MCF 10A (cell line): ENCODE results near the gene OR7E24. TPM values are rescaled to one million over a fixed set of nuclear protein-coding genes. Genes with fewer than 3 reads are reported as not detected.

Experiments
- BruUV-seq: library from RNA; stranded (reverse); fragments of 400-500 nt; replicated peaks from 2 replicates; lab custom pipeline; 2021; lab: Mats Ljungman, UMichigan
- CTCF ChIA-PET: fragments of 300-600 bp; sonication (Branson Sonifier 250); formaldehyde crosslinking; extraction: SDS; loops from one replicate; lab custom pipeline; 2021; ENCODE audit warnings: antibody characterized with exemption, inconsistent platforms; lab: Yijun Ruan, JAX
- POLR2A ChIA-PET: fragments of 300-600, 350-650 bp; sonication (Branson Sonifier 250); formaldehyde crosslinking; extraction: SDS; loops from one replicate; lab custom pipeline; 2020; ENCODE audit warnings: antibody characterized with exemption, inconsistent platforms; lab: Yijun Ruan, JAX
- DNase-seq: peaks from one replicate; pipeline ENCODE4 v3.0.0-alpha.2; 2018; ENCODE audit not compliant: unreplicated experiment
- H3K27ac Mint-ChIP-seq: one replicate; pipeline ENCODE4 v1.8.0; 2022; ENCODE audit warnings: mild to moderate bottlenecking, low read depth, mixed read lengths; ENCODE audit not compliant: unreplicated experiment
- H3K27me3 Mint-ChIP-seq: one replicate; pipeline ENCODE4 v1.8.0; 2022; ENCODE audit warnings: mixed read lengths; ENCODE audit not compliant: insufficient read depth, unreplicated experiment
- H3K36me3 Mint-ChIP-seq: one replicate; pipeline ENCODE4 v1.8.0; 2022; ENCODE audit warnings: mild to moderate bottlenecking, moderate library complexity, mixed read lengths; ENCODE audit not compliant: insufficient read depth, unreplicated experiment
- H3K4me1 Mint-ChIP-seq: one replicate; pipeline ENCODE4 v1.8.0; 2022; ENCODE audit warnings: mixed read lengths; ENCODE audit not compliant: insufficient read depth, unreplicated experiment
- H3K4me3 Mint-ChIP-seq: one replicate; pipeline ENCODE4 v1.8.0; 2022; ENCODE audit warnings: mild to moderate bottlenecking, moderate library complexity, mixed read lengths; ENCODE audit not compliant: unreplicated experiment
- H3K9me3 Mint-ChIP-seq: one replicate; pipeline ENCODE4 v1.8.0; 2022; ENCODE audit warnings: mixed read lengths; ENCODE audit not compliant: unreplicated experiment
- intact Hi-C: fragments of 100-400 bp; cut with micrococcal nuclease; formaldehyde crosslinking; loops from 2 replicates; pipeline ENCODE4 v1.14.1; 2022
- total RNA-seq: library from RNA; stranded (reverse); gene quantifications from 2 replicates; pipeline ENCODE4 v1.2.3, GENCODE V29; 2022
- TF ChIP-seq, protein P1 (sequence below): fragments of 200-600 bp; IDR thresholded peaks from one replicate; pipeline ENCODE4 v1.8.0; 2022; ENCODE audit warnings: antibody characterized with exemption, mild to moderate bottlenecking; ENCODE audit not compliant: unreplicated experiment

OR7E24 gene
- total RNA-seq, 1 experiment from 2014 or later: not detected

DNA sequence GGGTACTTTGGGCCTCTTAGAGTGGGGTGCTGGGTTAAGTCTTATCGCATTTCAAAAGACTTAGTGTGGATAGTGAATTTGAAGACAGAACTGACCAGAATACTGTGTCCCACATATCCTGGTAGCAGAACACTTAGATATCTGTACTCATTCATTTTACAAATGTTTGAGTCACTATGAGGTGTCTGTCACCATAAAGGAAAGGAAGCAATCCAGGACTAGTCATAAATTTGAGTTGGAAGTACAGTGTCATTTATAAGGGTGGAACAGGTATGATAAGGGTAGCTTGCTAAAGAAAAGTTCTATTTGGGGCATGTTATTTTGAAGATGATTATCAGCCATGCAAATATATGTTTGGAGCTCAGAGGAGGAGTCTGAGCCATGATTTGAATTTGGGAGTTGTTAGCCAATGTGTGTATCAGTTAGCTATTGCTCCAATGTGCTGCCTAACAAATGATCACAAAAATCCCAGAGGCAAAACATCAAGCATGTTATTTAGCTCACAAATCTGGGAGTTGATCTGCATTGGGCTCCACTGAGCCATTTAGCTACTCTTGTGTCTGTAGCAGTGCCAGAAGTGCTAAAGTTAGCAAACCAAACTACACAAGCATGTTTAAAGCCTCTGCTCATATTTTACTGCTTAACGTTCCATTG, 38.6 kb downstream of the OR7E24 start:
- peaks cover 10% of the 10 kb centered on the region for H3K36me3 Mint-ChIP-seq
- H3K27me3 Mint-ChIP-seq: no peaks in the 10 kb centered on the region
- DNase-seq: no peak

DNA sequence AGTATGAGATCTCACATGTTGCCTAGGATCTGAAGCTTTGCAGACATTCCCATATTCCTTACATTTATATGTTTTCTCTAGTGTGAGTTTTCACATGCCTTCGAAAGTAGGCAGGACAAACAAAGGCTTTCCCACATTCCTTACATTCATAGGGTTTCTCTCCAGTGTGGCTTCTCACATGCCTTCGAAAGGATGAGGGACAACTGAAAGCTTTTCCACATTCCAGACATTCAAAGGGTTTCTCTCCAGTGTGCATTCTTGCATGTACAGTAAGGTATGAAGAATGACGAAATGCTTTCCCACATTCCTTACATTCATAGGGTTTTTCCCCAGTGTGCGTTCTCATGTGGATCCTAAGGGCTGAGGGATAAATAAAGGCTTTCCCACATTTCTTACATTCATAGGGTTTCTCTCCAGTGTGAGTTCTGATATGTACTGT, 44.7 kb downstream of the OR7E24 start:
- intact Hi-C loops: no loop called here
- TF ChIP-seq, protein P1, sequence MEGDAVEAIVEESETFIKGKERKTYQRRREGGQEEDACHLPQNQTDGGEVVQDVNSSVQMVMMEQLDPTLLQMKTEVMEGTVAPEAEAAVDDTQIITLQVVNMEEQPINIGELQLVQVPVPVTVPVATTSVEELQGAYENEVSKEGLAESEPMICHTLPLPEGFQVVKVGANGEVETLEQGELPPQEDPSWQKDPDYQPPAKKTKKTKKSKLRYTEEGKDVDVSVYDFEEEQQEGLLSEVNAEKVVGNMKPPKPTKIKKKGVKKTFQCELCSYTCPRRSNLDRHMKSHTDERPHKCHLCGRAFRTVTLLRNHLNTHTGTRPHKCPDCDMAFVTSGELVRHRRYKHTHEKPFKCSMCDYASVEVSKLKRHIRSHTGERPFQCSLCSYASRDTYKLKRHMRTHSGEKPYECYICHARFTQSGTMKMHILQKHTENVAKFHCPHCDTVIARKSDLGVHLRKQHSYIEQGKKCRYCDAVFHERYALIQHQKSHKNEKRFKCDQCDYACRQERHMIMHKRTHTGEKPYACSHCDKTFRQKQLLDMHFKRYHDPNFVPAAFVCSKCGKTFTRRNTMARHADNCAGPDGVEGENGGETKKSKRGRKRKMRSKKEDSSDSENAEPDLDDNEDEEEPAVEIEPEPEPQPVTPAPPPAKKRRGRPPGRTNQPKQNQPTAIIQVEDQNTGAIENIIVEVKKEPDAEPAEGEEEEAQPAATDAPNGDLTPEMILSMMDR: no peak
- no peak for DNase-seq
- BruUV-seq: no TSS peak
- Mint-ChIP-seq H3K36me3 (peaks cover 50% of the 10 kb centered on the region), H3K4me3 (no peak overlapping the region), H3K27me3 (no peaks in the 10 kb centered on the region), H3K4me1 (no peaks in the 10 kb centered on the region), H3K27ac (no peak overlapping the region), H3K9me3 (peaks cover 36% of the 10 kb centered on the region)
- CTCF ChIA-PET: no interaction called here
- POLR2A ChIA-PET: no interaction called here

More for the DNA sequence above, 38.6 kb downstream of the OR7E24 start:
- TF ChIP-seq, protein P1: no peak
- intact Hi-C loops: no loop called here
- ChIA-PET POLR2A (no interaction called here), CTCF (no interaction called here)
- Mint-ChIP-seq H3K9me3 (peaks cover 22% of the 10 kb centered on the region), H3K4me3 (no peak overlapping the region), H3K4me1 (no peaks in the 10 kb centered on the region), H3K27ac (no peak overlapping the region)
- no TSS peak for BruUV-seq

DNA sequence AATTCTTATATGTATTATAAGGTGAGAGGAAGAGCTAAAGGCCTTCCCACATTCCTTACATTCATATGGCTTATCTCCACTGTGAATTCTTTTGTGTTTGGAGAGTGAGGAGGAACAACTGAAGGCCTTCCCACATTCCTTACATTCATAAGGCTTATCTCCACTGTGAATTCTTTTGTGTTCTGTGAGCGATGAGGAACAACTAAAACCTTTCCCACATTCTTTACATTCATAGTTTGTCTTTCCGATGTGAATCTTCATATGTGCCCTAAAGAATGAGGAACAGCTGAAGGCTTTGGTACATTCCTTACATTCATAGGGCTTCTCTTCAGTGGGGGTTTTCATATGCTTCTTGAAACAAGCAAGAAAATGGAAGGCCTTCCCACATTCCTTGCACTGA, 45.6 kb downstream of the OR7E24 start:
- Mint-ChIP-seq H3K27me3 (no peaks in the 10 kb centered on the region), H3K9me3 (peaks cover 40% of the 10 kb centered on the region), H3K36me3 (peaks cover 59% of the 10 kb centered on the region), H3K27ac (no peak overlapping the region), H3K4me1 (no peaks in the 10 kb centered on the region), H3K4me3 (no peak overlapping the region)
- intact Hi-C loops: no loop called here
- no TSS peak for BruUV-seq
- TF ChIP-seq, protein P1: no peak
- no peak for DNase-seq
- ChIA-PET POLR2A (no interaction called here), CTCF (no interaction called here)

Other genes with a start within 250 kb of the OR7E24 start
- gene MUC16, start 240.5 kb upstream of the OR7E24 start, total RNA-seq: under 0.01 and 0.05 TPM in 2 replicates
- gene OR1M1, start 163.9 kb upstream of the OR7E24 start, total RNA-seq: not detected in 2 replicates
- not detected in 2 replicates for gene OR7G2, start 143.5 kb upstream of the OR7E24 start, total RNA-seq
- not detected in 2 replicates for gene OR7G1, start 135.2 kb upstream of the OR7E24 start, total RNA-seq
- gene OR7G3, start 124.0 kb upstream of the OR7E24 start, total RNA-seq: not detected in 2 replicates
- 33.9 and 36.6 TPM in 2 replicates for gene ZNF317, start 110.5 kb upstream of the OR7E24 start, total RNA-seq
- not detected in 2 replicates for gene OR7D2, start 72.0 kb upstream of the OR7E24 start, total RNA-seq
- not detected in 2 replicates for gene OR7D4, start 31.3 kb upstream of the OR7E24 start, total RNA-seq
- 6.4 and 6.7 TPM in 2 replicates for gene ZNF699, start 58.9 kb downstream of the OR7E24 start, total RNA-seq
- 10.7 and 13.1 TPM in 2 replicates for gene ZNF559, start 73.2 kb downstream of the OR7E24 start, total RNA-seq
- 0.79 and 3.0 TPM in 2 replicates for gene ZNF177, start 112.1 kb downstream of the OR7E24 start, total RNA-seq
- gene ZNF266, start 184.6 kb downstream of the OR7E24 start, total RNA-seq: 17.0 and 23.7 TPM in 2 replicates
- gene ZNF560, start 247.7 kb downstream of the OR7E24 start, total RNA-seq: not detected in 2 replicates